GM18867 (cell line): Measurements from ENCODE around the gene C12orf76.
"Not testable (repeated sequence)": the region's sequence is repeated elsewhere in the genome, so short reads cannot be mapped to it uniquely, and the experiment has no call there.

Experiments
- ATAC-seq: cut with Tn5 transposase; IDR thresholded peaks from one replicate; pipeline ENCODE4 v1.9.1; 2021; ENCODE audit warnings: mild to moderate bottlenecking, moderate library complexity; ENCODE audit not compliant: unreplicated experiment

C12orf76 gene

GRCh38 chr12:110065540-110065939 lies 17.2 kb upstream of the C12orf76 start:
- ATAC-seq: no peak

- ATAC-seq: no peak
These were observed 13.9 kb upstream of the C12orf76 start for GRCh38 chr12:110062241-110062640.

- no peak for ATAC-seq
These were observed 11.3 kb upstream of the C12orf76 start for GRCh38 chr12:110059651-110060000.

GRCh38 chr12:110058875-110059615 lies 10.7 kb upstream of the C12orf76 start:
- no peak for ATAC-seq

GRCh38 chr12:110056643-110057042 lies 8.3 kb upstream of the C12orf76 start:
- ATAC-seq: not testable (repeated sequence)

- ATAC-seq: not testable (repeated sequence)
These were observed 7.3 kb upstream of the C12orf76 start for GRCh38 chr12:110055375-110056352.

- ATAC-seq: no peak
These were observed 2.6 kb upstream of the C12orf76 start for GRCh38 chr12:110050927-110051326.

GRCh38 chr12:110049666-110050065 lies 1.3 kb upstream of the C12orf76 start:
- ATAC-seq: not testable (repeated sequence)

GRCh38 chr12:110049034-110049433 lies 712 bp upstream of the C12orf76 start:
- peak; percentile 21 for ATAC-seq

- ATAC-seq: no peak
These were observed 903 bp downstream of the C12orf76 start for GRCh38 chr12:110047297-110047940.

GRCh38 chr12:110046451-110047187 lies 1.7 kb downstream of the C12orf76 start:
- ATAC-seq: no peak

GRCh38 chr12:110042264-110042663 lies 6.1 kb downstream of the C12orf76 start:
- ATAC-seq: no peak

- ATAC-seq: no peak
These were observed 9.1 kb downstream of the C12orf76 start for GRCh38 chr12:110039085-110039807.

- no peak for ATAC-seq
These were observed 9.6 kb downstream of the C12orf76 start for GRCh38 chr12:110038741-110039084.

GRCh38 chr12:110037315-110037714 lies 11.0 kb downstream of the C12orf76 start:
- ATAC-seq: no peak

- ATAC-seq: no peak
These were observed 12.7 kb downstream of the C12orf76 start for GRCh38 chr12:110035534-110036104.

- ATAC-seq: no peak
These were observed 14.4 kb downstream of the C12orf76 start for GRCh38 chr12:110033888-110034287.

GRCh38 chr12:110029290-110029815 lies 19.0 kb downstream of the C12orf76 start:
- ATAC-seq: no peak

GRCh38 chr12:110028323-110028722 lies 20.0 kb downstream of the C12orf76 start:
- ATAC-seq: no peak

- ATAC-seq: no peak
These were observed 24.3 kb downstream of the C12orf76 start for GRCh38 chr12:110024051-110024450.
